HCT116 (cell line): ENCODE results near the gene FAM43B. TPM values are rescaled to one million over a fixed set of nuclear protein-coding genes. Genes with fewer than 3 reads are reported as not detected.

ENCODE experiments used
- ATAC-seq: fragments of 200-7000 bp; cut with Tn5 transposase; 2 replicates; pipeline ENCODE4 v1.9.1; 2020; ENCODE audit warnings: mild to moderate bottlenecking, moderate library complexity
- BruUV-seq: library from RNA; stranded (reverse); fragments of 400-500 nt; replicated peaks from 2 replicates; lab custom pipeline; 2021; lab: Mats Ljungman, UMichigan
- CTCF ChIA-PET: fragments of 300-600 bp; sonication (Branson Sonifier 250); formaldehyde crosslinking; loops from one replicate; lab custom pipeline; 2021; ENCODE audit warnings: antibody characterized with exemption; lab: Charles Lee
- POLR2A ChIA-PET: fragments of 300-600, 350-600 bp; sonication (Branson Sonifier 250); formaldehyde crosslinking; loops from one replicate; lab custom pipeline; 2021; ENCODE audit warnings: antibody characterized with exemption; lab: Charles Lee
- RAD21 ChIA-PET, 2 experiments: fragments of 300-600 bp; sonication (Branson Sonifier 250); formaldehyde crosslinking; loops; one replicate each; lab custom pipeline; 2023; ENCODE audit warnings: low total read pairs in 2 of 2; ENCODE audit not compliant: uncharacterized antibody in 2 of 2, unreplicated experiment in 2 of 2, low non-redundant PET in 1 of 2; lab: Charles Lee
- DNase-seq: peaks from one replicate; pipeline ENCODE4 v3.0.0-alpha.2; 2010; ENCODE audit warnings: low read depth, low spot score
- H2AFZ ChIP-seq: fragments of 200-600 bp; shearing (Covaris generic), sonication (generic); 2 replicates; pipeline ENCODE4 v1.6.1; 2017; ENCODE audit warnings: low read depth, mixed run types, mixed read lengths, antibody characterized with exemption, low read length; ENCODE audit not compliant: poor library complexity, severe bottlenecking
- H3K27ac ChIP-seq: 2 replicates; pipeline ENCODE4 v1.5.1; 2012; ENCODE audit warnings: low read depth, low read length
- H3K27me3 ChIP-seq: fragments of 200-600 bp; sonication (generic); 2 replicates; pipeline ENCODE4 v1.6.1; 2016; ENCODE audit warnings: mixed run types, low read length, mixed read lengths; ENCODE audit not compliant: insufficient read depth
- H3K36me3 ChIP-seq, 2 experiments: fragments of 200-500 bp in 1 of 2; fragments of 200-600 bp in 1 of 2; sonication (Bioruptor generic) in 1 of 2; sonication (generic) in 1 of 2; 2 replicates each; pipeline versions ENCODE4 v1.5.1 to v1.6.1; 2014 to 2016; ENCODE audit warnings: low read length in 2 of 2, inconsistent platforms in 1 of 2, mixed read lengths in 1 of 2, mixed run types in 1 of 2; ENCODE audit not compliant: insufficient read depth in 2 of 2, control insufficient read depth in 1 of 2
- H3K4me1 ChIP-seq, 2 experiments: fragments of 200-600 bp in 1 of 2; sonication (generic) in 1 of 2; 2 replicates each; pipeline versions ENCODE4 v1.5.1 to v1.6.1; 2012 to 2017; ENCODE audit warnings: low read length in 2 of 2, inconsistent platforms in 1 of 2, mild to moderate bottlenecking in 1 of 2, mixed read lengths in 1 of 2, mixed run types in 1 of 2, moderate library complexity in 1 of 2; ENCODE audit not compliant: insufficient read depth in 2 of 2, control insufficient read depth in 1 of 2
- H3K4me2 ChIP-seq: fragments of 200-600 bp; sonication (generic); 2 replicates; pipeline ENCODE4 v1.6.1; 2017; ENCODE audit warnings: mixed run types, low read length, mixed read lengths
- H3K4me3 ChIP-seq, 2 experiments: fragments of 200-600 bp in 1 of 2; sonication (generic) in 1 of 2; replicated peaks in 1 of 2; 2 replicates each; pipeline ENCODE4 v1.5.1; 2011 to 2016; ENCODE audit warnings: low read length in 2 of 2, control low read depth in 1 of 2, low read depth in 1 of 2, mild to moderate bottlenecking in 1 of 2, mixed read lengths in 1 of 2, mixed run types in 1 of 2
- H3K79me2 ChIP-seq: fragments of 200-600 bp; sonication (generic); 2 replicates; pipeline ENCODE4 v1.6.1; 2017; ENCODE audit warnings: mild to moderate bottlenecking, mixed run types, low read length, moderate library complexity, mixed read lengths; ENCODE audit not compliant: insufficient read depth
- H3K9ac ChIP-seq: fragments of 200-600 bp; sonication (generic); 2 replicates; pipeline ENCODE4 v1.6.1; 2016; ENCODE audit warnings: low read length, mixed read lengths
- H3K9me2 ChIP-seq: fragments of 200-600 bp; sonication (generic), shearing (Covaris generic); 2 replicates; pipeline ENCODE4 v1.6.1; 2017; ENCODE audit warnings: mixed run types, mild to moderate bottlenecking, moderate library complexity; ENCODE audit not compliant: insufficient read depth
- H3K9me3 ChIP-seq, 2 experiments: fragments of 200-500 bp in 1 of 2; fragments of 200-600 bp in 1 of 2; sonication (Bioruptor generic) in 1 of 2; sonication (generic) in 1 of 2; 2 replicates each; pipeline ENCODE4 v1.6.1; 2014 to 2017; ENCODE audit warnings: low read length in 2 of 2, mixed read lengths in 2 of 2, inconsistent platforms in 1 of 2, low read depth in 1 of 2, mild to moderate bottlenecking in 1 of 2, mixed run types in 1 of 2, moderate library complexity in 1 of 2; ENCODE audit not compliant: control insufficient read depth in 1 of 2, insufficient read depth in 1 of 2
- H4K20me1 ChIP-seq: fragments of 200-600 bp; sonication (generic), shearing (Covaris generic); 2 replicates; pipeline ENCODE4 v1.6.1; 2017; ENCODE audit warnings: mixed run types, mild to moderate bottlenecking, moderate library complexity; ENCODE audit not compliant: insufficient read depth
- ATF3 ChIP-seq: IDR thresholded peaks from 2 replicates; pipeline ENCODE4 v1.6.1; 2012
- CBX3 ChIP-seq: IDR thresholded peaks from 2 replicates; pipeline ENCODE4 v1.6.1; 2012; ENCODE audit warnings: low read depth
- CEBPB ChIP-seq: IDR thresholded peaks from 2 replicates; pipeline ENCODE4 v1.6.1; 2012; ENCODE audit warnings: low read depth
- EGR1 ChIP-seq: IDR thresholded peaks from 2 replicates; pipeline ENCODE4 v1.6.1; 2012; ENCODE audit warnings: low read depth
- ELF1 ChIP-seq: IDR thresholded peaks from 2 replicates; pipeline ENCODE4 v1.6.1; 2012; ENCODE audit warnings: low read depth, borderline replicate concordance
- EZH2phosphoT487 ChIP-seq: fragments of 200-600 bp; IDR thresholded peaks from 2 replicates; pipeline ENCODE4 v1.6.1; 2018; ENCODE audit warnings: antibody characterized with exemption, borderline replicate concordance
- JUND ChIP-seq: IDR thresholded peaks from 2 replicates; pipeline ENCODE4 v1.6.1; 2012
- MAX ChIP-seq: IDR thresholded peaks from 2 replicates; pipeline ENCODE4 v1.6.1; 2012
- POLR2AphosphoS5 ChIP-seq: IDR thresholded peaks from 2 replicates; pipeline ENCODE4 v1.6.1; 2011; ENCODE audit warnings: mild to moderate bottlenecking, low read depth, low read length, moderate library complexity
- REST ChIP-seq: IDR thresholded peaks from 2 replicates; pipeline ENCODE4 v1.6.1; 2012; ENCODE audit warnings: low read depth
- SP1 ChIP-seq: IDR thresholded peaks from 2 replicates; pipeline ENCODE4 v1.6.1; 2012; ENCODE audit warnings: low read depth
- SRF ChIP-seq: IDR thresholded peaks from 2 replicates; pipeline ENCODE4 v1.6.1; 2012; ENCODE audit warnings: low read depth
- ZNF274 ChIP-seq: fragments of 200-500 bp; sonication (Bioruptor generic); IDR thresholded peaks from 2 replicates; pipeline ENCODE4 v1.6.1; 2014; ENCODE audit warnings: mild to moderate bottlenecking, low read depth, low read length, inconsistent platforms
- intact Hi-C: fragments of 100-400 bp; cut with micrococcal nuclease; formaldehyde crosslinking; loops from 2 replicates; pipeline ENCODE4 v1.10.0; 2022
- total RNA-seq: library from RNA; stranded (reverse); gene quantifications from one replicate; pipeline ENCODE4 v1.2.1, GENCODE V29; 2021; ENCODE audit not compliant: unreplicated experiment

FAM43B gene
- total RNA-seq, 1 experiment from 2014 or later: not detected

- intact Hi-C loops: no loop called here
- Histone ChIP-seq H3K9me3 (no peaks in the 10 kb centered on the region), H2AFZ (no peak overlapping the region), H3K27me3 (no peaks in the 10 kb centered on the region), H3K9me2 (no peaks in the 10 kb centered on the region), H4K20me1 (no peaks in the 10 kb centered on the region), H3K9ac (no peak overlapping the region)
- BruUV-seq: no TSS peak
- ChIA-PET CTCF (interaction anchor here (0.6 kb wide), 1 partner anchor 132 kb away, joined by 3 read pairs; no protein-coding TSS in a partner anchor), RAD21 (no interaction called here)
- no peak for ATAC-seq
- no peak for TF ChIP-seq EGR1
- no peak for TF ChIP-seq REST
- no peak for TF ChIP-seq JUND
- TF ChIP-seq SP1: no peak
- TF ChIP-seq, all 23 proteins: peak for 0
- Histone ChIP-seq H3K79me2 (no peaks in the 10 kb centered on the region), H3K36me3 (no peaks in the 10 kb centered on the region), H3K4me1 (no peaks in the 10 kb centered on the region), H3K27ac (no peak overlapping the region), H3K4me3 (no peak overlapping the region), H3K4me2 (no peak overlapping the region)
- POLR2A ChIA-PET: no interaction called here
- no peak for DNase-seq
Measured at GRCh38 chr1:20558191-20558590, 5.8 kb downstream of the FAM43B start.

GRCh38 chr1:20560966-20561365, 8.6 kb downstream of the FAM43B start:
- ATAC-seq (no peak; the same call in 1 of the 2 replicates), DNase-seq (no peak)
- H3K9me3 ChIP-seq: no peaks in the 10 kb centered on the region
- no peak overlapping the region for H3K9ac ChIP-seq
- POLR2A ChIA-PET: no interaction called here
- no peaks in the 10 kb centered on the region for H3K79me2 ChIP-seq
- H3K4me2 ChIP-seq: no peak overlapping the region
- CTCF ChIA-PET: interaction anchor here (1.7 kb wide), 1 partner anchor 14 kb away, joined by 3 read pairs; no protein-coding TSS in a partner anchor
- no peak for TF ChIP-seq CBX3
- TF ChIP-seq POLR2AphosphoS5: no peak
- no peak for TF ChIP-seq SRF
- TF ChIP-seq JUND: no peak
- TF ChIP-seq ZNF274: no peak
- TF ChIP-seq REST: no peak
- no peak for TF ChIP-seq MAX
- no peak for TF ChIP-seq CEBPB
- no peak for TF ChIP-seq EZH2phosphoT487
- no peak for TF ChIP-seq ATF3
- TF ChIP-seq ELF1: no peak
- H4K20me1 ChIP-seq: no peaks in the 10 kb centered on the region
- H3K27me3 ChIP-seq: no peaks in the 10 kb centered on the region
- intact Hi-C loops: no loop called here
- H2AFZ ChIP-seq: no peak overlapping the region
- H3K27ac ChIP-seq: no peak overlapping the region
- H3K4me1 ChIP-seq: no peaks in the 10 kb centered on the region
- H3K9me2 ChIP-seq: no peaks in the 10 kb centered on the region
- BruUV-seq: no TSS peak
- H3K36me3 ChIP-seq: no peaks in the 10 kb centered on the region
- RAD21 ChIA-PET: no interaction called here
- no peak overlapping the region for H3K4me3 ChIP-seq
